ENCODE measurements around the gene GPR68. TPM values are rescaled to one million over a fixed set of nuclear protein-coding genes. Genes with fewer than 3 reads are reported as not detected.
A peak's percentile ranks its signal among the peaks of the same experiment; 100 is the strongest.

Gene GPR68
- total and polyA plus RNA-seq, 2 experiments from 2014 or later = 0.19 to 0.35 TPM

DNA sequence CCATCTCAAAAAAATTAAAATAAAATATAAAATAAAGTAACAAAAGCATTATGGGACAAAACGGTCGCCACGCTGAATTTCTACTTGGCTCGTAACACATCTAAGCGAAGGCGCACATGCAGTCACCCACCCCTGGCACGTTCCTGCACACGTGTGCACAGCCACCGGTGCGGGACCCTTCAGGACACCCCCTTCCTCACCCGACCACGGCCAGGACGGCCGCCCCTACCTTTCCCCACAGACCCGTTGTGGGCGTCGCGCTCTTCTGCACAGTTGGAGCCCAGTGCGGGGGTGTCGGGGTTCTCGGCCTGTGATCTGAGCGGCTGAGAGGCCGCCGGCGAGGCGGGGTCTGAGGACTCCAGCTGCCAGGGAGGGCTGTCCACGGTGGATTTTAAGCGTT, 44.4 kb upstream of the GPR68 start:
- Histone ChIP-seq H3K4me1 (ENCODE audit: insufficient read depth) (no peaks in the 10 kb centered on the region), H3F3A (replicated peaks; ENCODE audit: low read depth) (0 out of 2 replicates have a peak, but pooled peaks cover 5% of the 10 kb centered on the region), H3K27me3 (ENCODE audit: insufficient read depth) (no peaks in the 10 kb centered on the region), H4K20me1 (replicated peaks; ENCODE audit: insufficient read depth) (no peaks in the 10 kb centered on the region), H3K79me2 (replicated peaks; ENCODE audit: insufficient read depth) (no peaks in the 10 kb centered on the region), H3K9me2 (ENCODE audit: insufficient read depth) (no peaks in the 10 kb centered on the region), H2AFZ (no peak overlapping the region), H3K36me3 (ENCODE audit: insufficient read depth) (peaks cover 16% of the 10 kb centered on the region; the same call in 1 of the 2 replicates), H3K4me2 (no peak overlapping the region), H3K4me3 (no peak overlapping the region), H3K27ac (ENCODE audit: low read depth) (no peak overlapping the region)
- Mint-ChIP-seq H3K4me3 (no peak overlapping the region), H3K27me3 (ENCODE audit: insufficient read depth, low read depth, poor library complexity) (peaks cover 4% of the 10 kb centered on the region), H3K4me1 (no peaks in the 10 kb centered on the region), H3K9me3 (no peaks in the 10 kb centered on the region), H3K27ac (no peak overlapping the region), H3K36me3 (ENCODE audit: low read depth) (peaks cover 60% of the 10 kb centered on the region)
- DNase-seq (ENCODE audit: low spot score) = no peak
- ATAC-seq = no peak
- TF ChIP-seq, protein P1, sequence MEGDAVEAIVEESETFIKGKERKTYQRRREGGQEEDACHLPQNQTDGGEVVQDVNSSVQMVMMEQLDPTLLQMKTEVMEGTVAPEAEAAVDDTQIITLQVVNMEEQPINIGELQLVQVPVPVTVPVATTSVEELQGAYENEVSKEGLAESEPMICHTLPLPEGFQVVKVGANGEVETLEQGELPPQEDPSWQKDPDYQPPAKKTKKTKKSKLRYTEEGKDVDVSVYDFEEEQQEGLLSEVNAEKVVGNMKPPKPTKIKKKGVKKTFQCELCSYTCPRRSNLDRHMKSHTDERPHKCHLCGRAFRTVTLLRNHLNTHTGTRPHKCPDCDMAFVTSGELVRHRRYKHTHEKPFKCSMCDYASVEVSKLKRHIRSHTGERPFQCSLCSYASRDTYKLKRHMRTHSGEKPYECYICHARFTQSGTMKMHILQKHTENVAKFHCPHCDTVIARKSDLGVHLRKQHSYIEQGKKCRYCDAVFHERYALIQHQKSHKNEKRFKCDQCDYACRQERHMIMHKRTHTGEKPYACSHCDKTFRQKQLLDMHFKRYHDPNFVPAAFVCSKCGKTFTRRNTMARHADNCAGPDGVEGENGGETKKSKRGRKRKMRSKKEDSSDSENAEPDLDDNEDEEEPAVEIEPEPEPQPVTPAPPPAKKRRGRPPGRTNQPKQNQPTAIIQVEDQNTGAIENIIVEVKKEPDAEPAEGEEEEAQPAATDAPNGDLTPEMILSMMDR (conservative IDR thresholded peaks at IDR 0.05; ENCODE audit: low read depth in 2 of 2) = no peak
- no peak for TF ChIP-seq ZNF331 (CRISPR knock-in tag; IDR thresholded peaks at IDR 0.05; ENCODE audit: low read depth)
- TF ChIP-seq POLR2AphosphoS5 (IDR thresholded peaks at IDR 0.05; ENCODE audit: low read depth) = no peak
- TF ChIP-seq, protein P2, sequence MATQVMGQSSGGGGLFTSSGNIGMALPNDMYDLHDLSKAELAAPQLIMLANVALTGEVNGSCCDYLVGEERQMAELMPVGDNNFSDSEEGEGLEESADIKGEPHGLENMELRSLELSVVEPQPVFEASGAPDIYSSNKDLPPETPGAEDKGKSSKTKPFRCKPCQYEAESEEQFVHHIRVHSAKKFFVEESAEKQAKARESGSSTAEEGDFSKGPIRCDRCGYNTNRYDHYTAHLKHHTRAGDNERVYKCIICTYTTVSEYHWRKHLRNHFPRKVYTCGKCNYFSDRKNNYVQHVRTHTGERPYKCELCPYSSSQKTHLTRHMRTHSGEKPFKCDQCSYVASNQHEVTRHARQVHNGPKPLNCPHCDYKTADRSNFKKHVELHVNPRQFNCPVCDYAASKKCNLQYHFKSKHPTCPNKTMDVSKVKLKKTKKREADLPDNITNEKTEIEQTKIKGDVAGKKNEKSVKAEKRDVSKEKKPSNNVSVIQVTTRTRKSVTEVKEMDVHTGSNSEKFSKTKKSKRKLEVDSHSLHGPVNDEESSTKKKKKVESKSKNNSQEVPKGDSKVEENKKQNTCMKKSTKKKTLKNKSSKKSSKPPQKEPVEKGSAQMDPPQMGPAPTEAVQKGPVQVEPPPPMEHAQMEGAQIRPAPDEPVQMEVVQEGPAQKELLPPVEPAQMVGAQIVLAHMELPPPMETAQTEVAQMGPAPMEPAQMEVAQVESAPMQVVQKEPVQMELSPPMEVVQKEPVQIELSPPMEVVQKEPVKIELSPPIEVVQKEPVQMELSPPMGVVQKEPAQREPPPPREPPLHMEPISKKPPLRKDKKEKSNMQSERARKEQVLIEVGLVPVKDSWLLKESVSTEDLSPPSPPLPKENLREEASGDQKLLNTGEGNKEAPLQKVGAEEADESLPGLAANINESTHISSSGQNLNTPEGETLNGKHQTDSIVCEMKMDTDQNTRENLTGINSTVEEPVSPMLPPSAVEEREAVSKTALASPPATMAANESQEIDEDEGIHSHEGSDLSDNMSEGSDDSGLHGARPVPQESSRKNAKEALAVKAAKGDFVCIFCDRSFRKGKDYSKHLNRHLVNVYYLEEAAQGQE (IDR thresholded peaks at IDR 0.05; ENCODE audit: unreplicated experiment) = no peak
- no peak for TF ChIP-seq EZH2phosphoT487 (IDR thresholded peaks at IDR 0.05; ENCODE audit: unreplicated experiment)
- TF ChIP-seq NANOG (IDR thresholded peaks at IDR 0.05; ENCODE audit: borderline replicate concordance) = no peak
- TF ChIP-seq STAT1 (IDR thresholded peaks at IDR 0.05; ENCODE audit: unreplicated experiment) = no peak

DNA sequence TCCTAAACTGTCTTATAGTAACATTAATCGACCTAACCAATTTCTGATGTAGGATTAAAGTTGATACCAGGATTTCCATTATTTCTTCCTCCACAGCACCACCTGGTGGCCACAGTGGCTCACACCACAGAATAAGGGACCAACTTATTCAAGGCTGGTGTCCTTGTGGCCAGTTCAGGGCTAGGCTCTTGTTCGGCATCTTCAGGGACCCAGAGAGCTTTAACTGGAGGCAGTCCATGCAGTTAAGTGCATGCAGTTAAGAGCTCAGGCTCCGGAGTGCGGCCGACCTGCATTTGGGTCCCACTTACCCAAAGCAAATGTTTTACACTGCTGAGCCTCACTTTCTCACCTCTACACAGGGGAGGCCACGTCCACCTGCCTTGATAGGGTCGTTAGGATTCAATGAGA, 42.0 kb upstream of the GPR68 start:
- Histone ChIP-seq H3K27me3 (ENCODE audit: insufficient read depth) (no peaks in the 10 kb centered on the region), H3K79me2 (replicated peaks; ENCODE audit: insufficient read depth) (no peaks in the 10 kb centered on the region), H3K4me2 (no peak overlapping the region), H3K9me2 (ENCODE audit: insufficient read depth) (no peaks in the 10 kb centered on the region), H2AFZ (no peak overlapping the region), H3K36me3 (ENCODE audit: insufficient read depth) (peaks cover 19% of the 10 kb centered on the region), H3K27ac (ENCODE audit: low read depth) (no peak overlapping the region), H4K20me1 (replicated peaks; ENCODE audit: insufficient read depth) (no peaks in the 10 kb centered on the region), H3K4me1 (ENCODE audit: insufficient read depth) (no peaks in the 10 kb centered on the region), H3K4me3 (no peak overlapping the region), H3F3A (replicated peaks; ENCODE audit: low read depth) (0 out of 2 replicates have a peak, but pooled peaks cover 5% of the 10 kb centered on the region)
- ATAC-seq (peak; percentile 100), DNase-seq (ENCODE audit: low spot score) (peak; percentile 94)
- TF ChIP-seq, protein P1 (conservative IDR thresholded peaks at IDR 0.05; ENCODE audit: low read depth in 2 of 2) = peak; percentile 94 to 100
- TF ChIP-seq NANOG (IDR thresholded peaks at IDR 0.05; ENCODE audit: borderline replicate concordance) = no peak
- Mint-ChIP-seq H3K4me3 (no peak overlapping the region), H3K27me3 (ENCODE audit: insufficient read depth, low read depth, poor library complexity) (peaks cover 3% of the 10 kb centered on the region), H3K4me1 (no peaks in the 10 kb centered on the region), H3K36me3 (ENCODE audit: low read depth) (peaks cover 60% of the 10 kb centered on the region), H3K27ac (no peak overlapping the region), H3K9me3 (no peaks in the 10 kb centered on the region)

Measured in GM23338 (cell line).